GM23338 (cell line): ENCODE data around the gene COPZ2.

ENCODE experiments used
- CREB1 ChIP-seq: fragments of 250-450 bp; sonication (Bioruptor Pico); IDR thresholded peaks from 2 replicates; pipeline ENCODE4 v1.5.0; 2020; ENCODE audit warnings: low read depth, mild to moderate bottlenecking, moderate library complexity
- CTCF ChIP-seq, 2 experiments: fragments of 200-600 bp in 1 of 2; sonication (generic) in 1 of 2; conservative IDR thresholded peaks; 2 replicates each; pipeline versions ENCODE4 v1.5.1 to v1.6.1; 2016 to 2017; ENCODE audit warnings: antibody characterized with exemption in 2 of 2, low read depth in 2 of 2, mild to moderate bottlenecking in 2 of 2, moderate library complexity in 1 of 2
- ETS1 ChIP-seq: IDR thresholded peaks from 2 replicates; pipeline ENCODE4 v1.6.1; 2016; ENCODE audit warnings: antibody characterized with exemption
- EZH2 ChIP-seq: fragments of 200-600 bp; sonication (generic); IDR thresholded peaks from one replicate; pipeline ENCODE4 v1.8.0; 2017; ENCODE audit warnings: antibody characterized with exemption, mild to moderate bottlenecking, low read depth; ENCODE audit not compliant: unreplicated experiment
- EZH2phosphoT487 ChIP-seq: fragments of 200-600 bp; sonication (generic); IDR thresholded peaks from one replicate; pipeline ENCODE4 v1.8.1; 2018; ENCODE audit warnings: antibody characterized with exemption; ENCODE audit not compliant: unreplicated experiment
- JUNB ChIP-seq: IDR thresholded peaks from one replicate; pipeline ENCODE4 v1.6.1; 2016; ENCODE audit warnings: antibody characterized with exemption; ENCODE audit not compliant: unreplicated experiment
- POLR2AphosphoS5 ChIP-seq: IDR thresholded peaks from 2 replicates; pipeline ENCODE4 v1.6.1; 2016; ENCODE audit warnings: antibody characterized with exemption, low read depth
- REST ChIP-seq: IDR thresholded peaks from one replicate; pipeline ENCODE4 v1.6.1; 2018; ENCODE audit warnings: antibody characterized with exemption; ENCODE audit not compliant: unreplicated experiment
- STAT1 ChIP-seq: IDR thresholded peaks from one replicate; pipeline ENCODE4 v1.6.1; 2016; ENCODE audit warnings: antibody characterized with exemption; ENCODE audit not compliant: unreplicated experiment
- ZNF114 ChIP-seq: fragments of 250-450 bp; sonication (Bioruptor Pico); IDR thresholded peaks from 2 replicates; pipeline ENCODE4 v1.5.0; 2020; ENCODE audit warnings: mild to moderate bottlenecking, moderate library complexity

- TF ChIP-seq EZH2, result no peak
- TF ChIP-seq REST, result no peak
- TF ChIP-seq CTCF (conservative IDR thresholded peaks at IDR 0.05; ENCODE audit: low read depth in 2 of 2), result no peak
- TF ChIP-seq STAT1, result no peak
- no peak for TF ChIP-seq CREB1 (CRISPR knock-in tag)
- no peak for TF ChIP-seq EZH2phosphoT487
- TF ChIP-seq POLR2AphosphoS5, result no peak
- no peak for TF ChIP-seq JUNB
- no peak for TF ChIP-seq ZNF114
- no peak for TF ChIP-seq ETS1
Measured at GRCh38 chr17:47994724-47995123, 42.9 kb downstream of the COPZ2 start.
